Trophoblast cell (in vitro differentiated cells and primary cell): Measurements from ENCODE around the gene OR51A4.

Source experiments
- DNase-seq, 2 donors: peaks; one replicate each; pipeline ENCODE4 v3.0.0-alpha.2; 2016
- H2AFZ ChIP-seq: 2 replicates; pipeline ENCODE4 v1.6.1; 2013; ENCODE audit warnings: low read length, moderate library complexity, mild to moderate bottlenecking; ENCODE audit not compliant: insufficient read depth, poor library complexity
- H2AK5ac ChIP-seq: 2 replicates; pipeline ENCODE4 v1.6.1; 2013; ENCODE audit warnings: mild to moderate bottlenecking, low read length
- H2BK120ac ChIP-seq: 2 replicates; pipeline ENCODE4 v1.6.1; 2013; ENCODE audit warnings: low read length, mild to moderate bottlenecking, moderate library complexity; ENCODE audit not compliant: insufficient read depth, poor library complexity
- H2BK12ac ChIP-seq: 2 replicates; pipeline ENCODE4 v1.6.1; 2013; ENCODE audit warnings: mild to moderate bottlenecking, low read length, moderate library complexity
- H2BK5ac ChIP-seq: 2 replicates; pipeline ENCODE4 v1.6.1; 2013; ENCODE audit warnings: low read length, low read depth, moderate library complexity, mild to moderate bottlenecking; ENCODE audit not compliant: poor library complexity
- H3K14ac ChIP-seq: 2 replicates; pipeline ENCODE4 v1.6.1; 2013; ENCODE audit warnings: mild to moderate bottlenecking, low read length
- H3K18ac ChIP-seq: 2 replicates; pipeline ENCODE4 v1.6.1; 2013; ENCODE audit warnings: mild to moderate bottlenecking, low read length
- H3K23ac ChIP-seq: 2 replicates; pipeline ENCODE4 v1.6.1; 2013; ENCODE audit warnings: low read length
- H3K27ac ChIP-seq: 2 replicates; pipeline ENCODE4 v1.5.1; 2013; ENCODE audit warnings: low read depth, mild to moderate bottlenecking, inconsistent platforms, low read length, moderate library complexity
- H3K27me3 ChIP-seq: 2 replicates; pipeline ENCODE4 v1.6.1; 2013; ENCODE audit warnings: inconsistent platforms, mild to moderate bottlenecking, low read length, moderate library complexity; ENCODE audit not compliant: insufficient read depth
- H3K36me3 ChIP-seq, 2 experiments: 1 replicate in 1 of 2; 2 replicates in 1 of 2; pipeline ENCODE4 v1.6.1; 2013; ENCODE audit warnings: low read length in 2 of 2, mild to moderate bottlenecking in 2 of 2, moderate library complexity in 1 of 2; ENCODE audit not compliant: insufficient read depth in 2 of 2, control insufficient read depth in 1 of 2
- H3K4ac ChIP-seq: 2 replicates; pipeline ENCODE4 v1.6.1; 2013; ENCODE audit warnings: low read depth, mild to moderate bottlenecking, low read length, moderate library complexity
- H3K4me1 ChIP-seq, 2 experiments: 1 replicate in 1 of 2; 2 replicates in 1 of 2; pipeline ENCODE4 v1.6.1; 2013; ENCODE audit warnings: low read length in 2 of 2, mild to moderate bottlenecking in 2 of 2, moderate library complexity in 1 of 2; ENCODE audit not compliant: insufficient read depth in 2 of 2, control insufficient read depth in 1 of 2
- H3K4me2 ChIP-seq: 2 replicates; pipeline ENCODE4 v1.6.1; 2013; ENCODE audit warnings: inconsistent platforms, mild to moderate bottlenecking, low read length, moderate library complexity
- H3K4me3 ChIP-seq: 2 replicates; pipeline ENCODE4 v1.5.1; 2013; ENCODE audit warnings: mild to moderate bottlenecking, low read depth, low read length, inconsistent platforms
- H3K79me1 ChIP-seq: one replicate; pipeline ENCODE4 v1.6.1; 2013; ENCODE audit warnings: low read length
- H3K79me2 ChIP-seq: 2 replicates; pipeline ENCODE4 v1.6.1; 2013; ENCODE audit warnings: low read length, mild to moderate bottlenecking; ENCODE audit not compliant: control insufficient read depth, insufficient read depth, poor library complexity
- H3K9ac ChIP-seq: 2 replicates; pipeline ENCODE4 v1.6.1; 2013; ENCODE audit warnings: mild to moderate bottlenecking, low read length
- H3K9me3 ChIP-seq: 2 replicates; pipeline ENCODE4 v1.6.1; 2013; ENCODE audit warnings: low read depth, mild to moderate bottlenecking, control low read depth, inconsistent platforms, low read length; ENCODE audit not compliant: insufficient read depth
- H4K12ac ChIP-seq: 2 replicates; pipeline ENCODE4 v1.6.1; 2013; ENCODE audit warnings: low read depth, mild to moderate bottlenecking, low read length, moderate library complexity
- H4K8ac ChIP-seq: 2 replicates; pipeline ENCODE4 v1.6.1; 2013; ENCODE audit warnings: low read depth, mild to moderate bottlenecking, low read length, moderate library complexity
- H4K91ac ChIP-seq: one replicate; pipeline ENCODE4 v1.6.1; 2013; ENCODE audit warnings: low read depth, mild to moderate bottlenecking, low read length, moderate library complexity
- WGBS: extraction: QIAGEN DNeasy Blood & Tissue Kit; methylation state at CpG from one replicate; pipeline ENCODE4 v1.1.7; 2013; ENCODE audit warnings: missing lambda C conversion rate; ENCODE audit not compliant: insufficient read length, insufficient coverage; ENCODE audit errors: extremely low coverage; 5-methylcytosine and 5-hydroxymethylcytosine counted together

The OR51A4 gene

DNA sequence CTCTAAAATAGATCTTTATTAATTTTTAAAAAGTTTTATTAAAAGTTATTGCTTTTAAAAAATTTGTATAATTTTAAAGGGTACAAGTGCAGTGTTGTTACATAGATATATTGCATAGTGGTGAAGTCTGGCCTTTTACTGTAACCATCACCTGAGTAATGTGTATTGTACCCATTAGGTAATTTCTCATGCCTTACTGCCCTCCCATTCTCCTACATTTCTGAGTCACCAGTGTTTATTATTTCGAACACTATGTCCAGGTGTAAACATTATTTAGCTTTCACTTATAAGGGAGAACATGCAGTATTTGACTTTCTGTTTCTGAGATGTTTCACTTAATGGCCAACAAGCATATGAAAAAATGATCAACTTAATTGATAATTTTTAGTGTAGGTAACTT, 25.6 kb downstream of the OR51A4 start:
- no CpG with 5 or more reads among the region's 1 CpG for WGBS
- Histone ChIP-seq H3K18ac (no peak overlapping the region), H3K9ac (no peak overlapping the region), H3K27me3 (no peaks in the 10 kb centered on the region), H2BK120ac (no peak overlapping the region), H3K9me3 (no peaks in the 10 kb centered on the region), H3K27ac (no peak overlapping the region), H3K23ac (no peak overlapping the region), H3K4me2 (no peak overlapping the region), H2AK5ac (no peak overlapping the region), H3K4me1 (no peaks in the 10 kb centered on the region), H3K4ac (no peak overlapping the region), H2BK5ac (no peak overlapping the region), H3K14ac (no peak overlapping the region), H3K79me2 (no peaks in the 10 kb centered on the region), H3K4me3 (no peak overlapping the region), H4K12ac (no peak overlapping the region), H2AFZ (no peak overlapping the region), H4K91ac (no peak overlapping the region), H3K79me1 (no peaks in the 10 kb centered on the region), H4K8ac (no peak overlapping the region), H2BK12ac (no peak overlapping the region), H3K36me3 (no peaks in the 10 kb centered on the region)
- no peak for DNase-seq

DNA sequence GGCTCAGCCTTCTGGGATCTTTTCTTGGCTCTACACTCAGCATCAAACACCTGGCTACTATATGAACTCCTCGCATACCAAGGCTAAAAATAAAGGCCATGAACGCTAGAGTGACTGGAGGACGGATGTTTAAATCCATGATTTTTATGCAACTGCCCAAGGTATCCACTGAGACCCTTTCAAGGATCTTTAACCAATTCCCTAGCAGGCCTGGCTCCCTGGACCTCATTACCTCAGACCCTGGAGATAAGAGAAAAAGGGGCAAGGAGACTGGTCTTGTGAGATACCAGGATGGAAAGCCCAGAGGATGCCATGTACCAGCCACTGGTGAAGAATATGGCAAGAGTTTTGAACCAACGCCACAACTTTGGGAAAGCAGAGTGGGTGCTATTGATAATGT, 28.2 kb downstream of the OR51A4 start, which contains the start of gene OR51G2:
TSS of gene OR51G2 (minus strand) at position 101 of the 400 bp plus-strand sequence. CDS start 3,687 bp downstream, outside the sequence.
- Histone ChIP-seq H3K4me1 (no peaks in the 10 kb centered on the region), H2BK120ac (no peak within 1 kb of the TSS), H3K9me3 (no peaks in the 10 kb centered on the region), H3K23ac (no peak within 1 kb of the TSS), H4K8ac (no peak within 1 kb of the TSS), H3K4me3 (no peak within 1 kb of the TSS), H3K27ac (no peak within 1 kb of the TSS), H3K79me1 (no peaks in the 10 kb centered on the region), H3K14ac (no peak within 1 kb of the TSS), H3K36me3 (no peaks in the 10 kb centered on the region), H2AFZ (no peak within 1 kb of the TSS), H2BK5ac (no peak within 1 kb of the TSS), H3K27me3 (no peaks in the 10 kb centered on the region), H4K91ac (no peak within 1 kb of the TSS), H4K12ac (no peak within 1 kb of the TSS), H2AK5ac (no peak within 1 kb of the TSS), H3K4me2 (no peak within 1 kb of the TSS), H3K4ac (no peak within 1 kb of the TSS), H3K79me2 (no peaks in the 10 kb centered on the region), H3K18ac (no peak within 1 kb of the TSS), H2BK12ac (no peak within 1 kb of the TSS), H3K9ac (no peak within 1 kb of the TSS)
- DNase-seq = no peak
- WGBS = no CpG with 5 or more reads among the region's 4 CpGs

DNA sequence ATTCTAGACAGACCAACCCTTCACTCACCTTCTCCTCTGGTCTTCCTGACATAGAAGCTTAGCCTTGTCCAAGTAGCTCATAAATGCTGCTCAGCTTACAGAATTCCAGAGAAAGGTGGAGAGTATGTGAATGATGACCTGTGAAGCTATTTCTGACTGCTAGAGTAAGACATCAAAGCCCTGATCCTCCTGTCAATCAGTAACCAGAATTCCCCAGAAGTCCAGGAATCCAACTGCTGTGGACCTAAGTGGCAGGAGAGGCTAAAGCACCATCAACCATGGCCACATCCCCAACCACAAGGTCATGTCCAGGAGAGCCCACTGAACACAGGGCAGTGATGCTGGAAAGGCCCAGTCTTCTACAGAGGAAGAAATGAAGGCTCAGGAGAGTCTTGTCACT, 30.8 kb downstream of the OR51A4 start:
- Histone ChIP-seq H2BK12ac (no peak overlapping the region), H3K14ac (no peak overlapping the region), H3K23ac (no peak overlapping the region), H3K9ac (no peak overlapping the region), H2BK120ac (no peak overlapping the region), H2BK5ac (no peak overlapping the region), H3K4me2 (no peak overlapping the region), H2AK5ac (no peak overlapping the region), H2AFZ (no peak overlapping the region), H3K4me1 (no peaks in the 10 kb centered on the region), H3K4me3 (no peak overlapping the region), H3K9me3 (no peaks in the 10 kb centered on the region), H3K79me2 (no peaks in the 10 kb centered on the region), H3K4ac (no peak overlapping the region), H3K18ac (no peak overlapping the region), H4K12ac (no peak overlapping the region), H3K27ac (no peak overlapping the region), H3K79me1 (no peaks in the 10 kb centered on the region), H4K91ac (no peak overlapping the region), H3K27me3 (no peaks in the 10 kb centered on the region), H3K36me3 (no peaks in the 10 kb centered on the region), H4K8ac (no peak overlapping the region)
- no peak for DNase-seq

DNA sequence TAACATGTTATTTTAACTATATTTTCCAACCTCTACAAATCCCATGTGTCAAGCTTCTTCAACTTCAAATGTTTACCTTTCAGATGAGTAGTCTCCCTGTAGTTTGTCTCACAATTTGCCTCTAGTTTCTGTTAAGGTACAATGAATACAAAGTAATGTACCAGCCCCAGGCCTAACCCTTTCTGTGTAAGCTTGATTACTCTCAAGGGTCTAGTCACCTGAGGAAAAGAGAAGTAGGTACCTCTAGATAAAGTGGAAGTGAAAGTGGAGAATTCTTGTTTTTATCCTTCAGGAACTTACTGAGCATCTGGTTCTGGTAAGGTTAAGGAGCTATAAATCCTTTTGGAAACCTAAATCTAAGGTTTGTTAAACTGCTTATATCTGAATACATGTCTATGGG, 43.9 kb downstream of the OR51A4 start, which contains the start of gene OR51A7:
TSS of gene OR51A7 (plus strand) at position 300 of the 400 bp plus-strand sequence. CDS start 3,587 bp downstream, outside the sequence.
- Histone ChIP-seq H3K4ac (no peak within 1 kb of the TSS), H3K27me3 (no peaks in the 10 kb centered on the region), H3K9ac (no peak within 1 kb of the TSS), H3K36me3 (no peaks in the 10 kb centered on the region), H3K79me1 (no peaks in the 10 kb centered on the region), H3K9me3 (no peaks in the 10 kb centered on the region), H3K23ac (no peak within 1 kb of the TSS), H4K91ac (no peak within 1 kb of the TSS), H3K4me3 (no peak within 1 kb of the TSS), H3K4me2 (no peak within 1 kb of the TSS), H2BK5ac (no peak within 1 kb of the TSS), H3K79me2 (no peaks in the 10 kb centered on the region), H3K14ac (no peak within 1 kb of the TSS), H3K18ac (no peak within 1 kb of the TSS), H2AK5ac (no peak within 1 kb of the TSS), H3K27ac (no peak within 1 kb of the TSS), H3K4me1 (no peaks in the 10 kb centered on the region), H4K8ac (no peak within 1 kb of the TSS), H4K12ac (no peak within 1 kb of the TSS), H2BK12ac (no peak within 1 kb of the TSS), H2AFZ (no peak within 1 kb of the TSS), H2BK120ac (no peak within 1 kb of the TSS)
- DNase-seq = no peak
